Caki2 (cell line): ENCODE data around the gene CCL23. TPM values are rescaled to one million over a fixed set of nuclear protein-coding genes. Genes with fewer than 3 reads are reported as not detected.
"Not testable (repeated sequence)": the region's sequence is repeated elsewhere in the genome, so short reads cannot be mapped to it uniquely, and the experiment has no call there.

Source experiments
- DNase-seq: peaks from one replicate; pipeline ENCODE4 v3.0.0-alpha.2; 2015; ENCODE audit warnings: low read depth
- in situ Hi-C: cut with HindIII; loops from 2 replicates; pipeline ENCODE4 v1.10.0; 2016; ENCODE audit warnings: low sequenced_read_pairs, low pct_unique_long_range_greater_than_20kb, mixed read lengths
- total RNA-seq: library from RNA; depleted of rRNA; stranded (reverse); fragments of >200 nt; shearing (Covaris generic); gene quantifications from 2 replicates; pipeline ENCODE4 v1.2.3, GENCODE V29; 2014; ENCODE audit warnings: low replicate concordance

CCL23 gene
- total RNA-seq, 1 experiment from 2014 or later, result not detected

GRCh38 chr17:36014946-36015345 lies 2.8 kb downstream of the CCL23 start:
- in situ Hi-C loops, result no loop called here
- no peak for DNase-seq

GRCh38 chr17:36011201-36011600 lies 6.6 kb downstream of the CCL23 start:
- DNase-seq, result no peak
- in situ Hi-C loops, result no loop called here

- in situ Hi-C loops, result no loop called here
- DNase-seq, result no peak
Observed at GRCh38 chr17:36008998-36009665, 8.6 kb downstream of the CCL23 start.

- no peak for DNase-seq
- in situ Hi-C loops, result no loop called here
Observed at GRCh38 chr17:36004594-36005108, 13.1 kb downstream of the CCL23 start.

- no peak for DNase-seq
- in situ Hi-C loops, result no loop called here
Observed at GRCh38 chr17:36002631-36003030, 15.1 kb downstream of the CCL23 start.

GRCh38 chr17:36001862-36002603 lies 15.7 kb downstream of the CCL23 start:
- in situ Hi-C loops, result no loop called here
- no peak for DNase-seq

- in situ Hi-C loops, result no loop called here
- DNase-seq, result no peak
Observed at GRCh38 chr17:36001110-36001771, 16.5 kb downstream of the CCL23 start, which contains the start of gene CCL15. TSS of gene CCL15 (minus strand) at chr17:36001553. CDS start at chr17:36001492, 61 bp downstream.

- no peak for DNase-seq
- in situ Hi-C loops, result no loop called here
Observed at GRCh38 chr17:36000732-36001109, 17.1 kb downstream of the CCL23 start.

GRCh38 chr17:35998756-35999155 lies 19.0 kb downstream of the CCL23 start:
- in situ Hi-C loops, result no loop called here
- no peak for DNase-seq

- DNase-seq, result no peak
- in situ Hi-C loops, result no loop called here
Observed at GRCh38 chr17:35998018-35998545, 19.7 kb downstream of the CCL23 start.

GRCh38 chr17:35995346-35995745 lies 22.4 kb downstream of the CCL23 start:
- DNase-seq, in situ Hi-C loops: not testable (repeated sequence)

- DNase-seq, result no peak
- in situ Hi-C loops, result no loop called here
Observed at GRCh38 chr17:35991075-35991474, 26.7 kb downstream of the CCL23 start.

GRCh38 chr17:35988164-35988563 lies 29.6 kb downstream of the CCL23 start:
- in situ Hi-C loops, result no loop called here
- no peak for DNase-seq

- DNase-seq, result no peak
- in situ Hi-C loops, result no loop called here
Observed at GRCh38 chr17:35986643-35987042, 31.1 kb downstream of the CCL23 start, which contains the start of gene CCL14. TSS of gene CCL14 (minus strand) at chr17:35986729. CDS start at chr17:35986649, 80 bp downstream.

- no peak for DNase-seq
Observed at GRCh38 chr17:35984140-35984539, 33.6 kb downstream of the CCL23 start.

GRCh38 chr17:35982409-35983191 lies 35.2 kb downstream of the CCL23 start:
- in situ Hi-C loops, result no loop called here
- DNase-seq, result no peak

More at GRCh38 chr17:35984140-35984539, 33.6 kb downstream of the CCL23 start:
- in situ Hi-C loops, result no loop called here

GRCh38 chr17:35981908-35982330 lies 35.9 kb downstream of the CCL23 start:
- in situ Hi-C loops, result no loop called here
- no peak for DNase-seq

GRCh38 chr17:35981246-35981645 lies 36.5 kb downstream of the CCL23 start, which contains the start of gene CCL16:
TSS of gene CCL16 (minus strand) at chr17:35981497. CDS start at chr17:35981420, 77 bp downstream.
- DNase-seq, result no peak
- in situ Hi-C loops, result no loop called here
